Activated CD4-positive, CD25-positive, alpha-beta regulatory T cell (primary cell): ENCODE measurements around the gene REV1.
"Not testable (repeated sequence)": the region's sequence is repeated elsewhere in the genome, so short reads cannot be mapped to it uniquely, and the experiment has no call there.

Experiments used
- DNase-seq, 4 experiments: peaks; one replicate each; lab custom pipeline; 2025; lab: John Stamatoyannopoulos, UW

REV1 gene

GRCh38 chr2:99487906-99488305 lies 1.9 kb downstream of the REV1 start:
- no peak for DNase-seq

GRCh38 chr2:99485824-99486223 lies 4.0 kb downstream of the REV1 start:
- DNase-seq: no peak

- no peak for DNase-seq
These were observed 4.4 kb downstream of the REV1 start for GRCh38 chr2:99485411-99485810.

- DNase-seq: no peak
These were observed 5.6 kb downstream of the REV1 start for GRCh38 chr2:99484205-99484604.

- DNase-seq: no peak
These were observed 7.9 kb downstream of the REV1 start for GRCh38 chr2:99481941-99482340.

- DNase-seq: no peak
These were observed 8.3 kb downstream of the REV1 start for GRCh38 chr2:99481527-99481926.

GRCh38 chr2:99480390-99480789 lies 9.4 kb downstream of the REV1 start:
- no peak for DNase-seq

GRCh38 chr2:99478632-99479031 lies 11.2 kb downstream of the REV1 start:
- no peak for DNase-seq

GRCh38 chr2:99477054-99477453 lies 12.8 kb downstream of the REV1 start:
- DNase-seq: no peak

GRCh38 chr2:99476629-99477028 lies 13.2 kb downstream of the REV1 start:
- no peak for DNase-seq

- DNase-seq: not testable (repeated sequence)
These were observed 14.7 kb downstream of the REV1 start for GRCh38 chr2:99475095-99475494.

GRCh38 chr2:99473518-99474083 lies 16.2 kb downstream of the REV1 start:
- no peak for DNase-seq

- DNase-seq: no peak
These were observed 17.2 kb downstream of the REV1 start for GRCh38 chr2:99472600-99472960.

GRCh38 chr2:99471654-99472599 lies 17.9 kb downstream of the REV1 start:
- DNase-seq: no peak

- no peak for DNase-seq
These were observed 18.9 kb downstream of the REV1 start for GRCh38 chr2:99470957-99471356.

GRCh38 chr2:99470459-99470858 lies 19.4 kb downstream of the REV1 start:
- not testable (repeated sequence) for DNase-seq

- DNase-seq: no peak
These were observed 20.4 kb downstream of the REV1 start for GRCh38 chr2:99469394-99469793.

GRCh38 chr2:99468155-99468554 lies 21.7 kb downstream of the REV1 start:
- DNase-seq: no peak

- no peak for DNase-seq
These were observed 22.4 kb downstream of the REV1 start for GRCh38 chr2:99467390-99467789.

- DNase-seq: no peak
These were observed 27.9 kb downstream of the REV1 start for GRCh38 chr2:99461828-99462483.

GRCh38 chr2:99458529-99458928 lies 31.3 kb downstream of the REV1 start:
- no peak for DNase-seq

GRCh38 chr2:99451686-99452085 lies 38.1 kb downstream of the REV1 start:
- DNase-seq: no peak

GRCh38 chr2:99451280-99451679 lies 38.5 kb downstream of the REV1 start:
- DNase-seq: no peak
